DOHH2 (cell line): ENCODE data around the gene PLXNB1.

Source experiments
- H3F3A ChIP-seq: fragments of 200-600 bp; sonication (generic), shearing (Covaris generic); 2 replicates; pipeline ENCODE4 v1.6.0; 2016; ENCODE audit warnings: antibody characterized with exemption, mild to moderate bottlenecking; ENCODE audit not compliant: control insufficient read depth, insufficient read depth
- H3K27ac ChIP-seq: fragments of 200-600 bp; sonication (generic); 2 replicates; pipeline ENCODE4 v1.5.1; 2014; ENCODE audit warnings: low read depth, mild to moderate bottlenecking, low read length, moderate library complexity
- H3K27me3 ChIP-seq: fragments of 200-600 bp; sonication (generic); 2 replicates; pipeline ENCODE4 v1.6.1; 2014; ENCODE audit warnings: mild to moderate bottlenecking, low read length, mixed read lengths; ENCODE audit not compliant: control insufficient read depth
- H3K36me3 ChIP-seq: fragments of 200-600 bp; sonication (generic); 2 replicates; pipeline ENCODE4 v1.6.1; 2014; ENCODE audit warnings: mild to moderate bottlenecking, low read length, moderate library complexity, mixed read lengths; ENCODE audit not compliant: control insufficient read depth
- H3K4me1 ChIP-seq: fragments of 200-600 bp; sonication (generic); 2 replicates; pipeline ENCODE4 v1.6.1; 2014; ENCODE audit warnings: mild to moderate bottlenecking, low read length, mixed read lengths; ENCODE audit not compliant: control insufficient read depth
- H3K4me2 ChIP-seq: fragments of 200-600 bp; sonication (generic); 2 replicates; pipeline ENCODE4 v1.6.0; 2014; ENCODE audit warnings: mild to moderate bottlenecking, low read length, moderate library complexity
- H3K4me3 ChIP-seq: fragments of 200-600 bp; sonication (generic); 2 replicates; pipeline ENCODE4 v1.5.1; 2014; ENCODE audit warnings: mild to moderate bottlenecking, low read length, mixed read lengths
- H3K79me2 ChIP-seq: fragments of 200-600 bp; sonication (generic); 2 replicates; pipeline ENCODE4 v1.6.1; 2014; ENCODE audit warnings: mild to moderate bottlenecking, low read length, mixed read lengths; ENCODE audit not compliant: control insufficient read depth
- H3K9me2 ChIP-seq: fragments of 200-600 bp; sonication (generic); replicated peaks from 2 replicates; pipeline ENCODE4 v1.6.1; 2014; ENCODE audit warnings: mild to moderate bottlenecking, low read length, mixed read lengths; ENCODE audit not compliant: control insufficient read depth
- H3K9me3 ChIP-seq: fragments of 200-600 bp; sonication (generic); 2 replicates; pipeline ENCODE4 v1.6.1; 2014; ENCODE audit warnings: antibody characterized with exemption, low read length, mixed read lengths; ENCODE audit not compliant: control insufficient read depth, insufficient read depth
- H4K20me1 ChIP-seq: fragments of 200-600 bp; sonication (generic); 2 replicates; pipeline ENCODE4 v1.6.0; 2014; ENCODE audit warnings: low read depth, mild to moderate bottlenecking, antibody characterized with exemption, low read length, moderate library complexity; ENCODE audit not compliant: control insufficient read depth, insufficient read depth
- EZH2phosphoT487 ChIP-seq: fragments of 200-600 bp; sonication (generic); IDR thresholded peaks from 2 replicates; pipeline ENCODE4 v1.6.1; 2017; ENCODE audit warnings: borderline replicate concordance, mild to moderate bottlenecking, antibody characterized with exemption, low read length, moderate library complexity, mixed read lengths
- TF ChIP-seq, protein P1 (sequence below): fragments of 200-600 bp; sonication (generic); IDR thresholded peaks from one replicate; pipeline ENCODE4 v1.5.1; 2014; ENCODE audit warnings: antibody characterized with exemption, mild to moderate bottlenecking, low read depth, low read length; ENCODE audit not compliant: poor library complexity, severe bottlenecking

PLXNB1 gene

DNA sequence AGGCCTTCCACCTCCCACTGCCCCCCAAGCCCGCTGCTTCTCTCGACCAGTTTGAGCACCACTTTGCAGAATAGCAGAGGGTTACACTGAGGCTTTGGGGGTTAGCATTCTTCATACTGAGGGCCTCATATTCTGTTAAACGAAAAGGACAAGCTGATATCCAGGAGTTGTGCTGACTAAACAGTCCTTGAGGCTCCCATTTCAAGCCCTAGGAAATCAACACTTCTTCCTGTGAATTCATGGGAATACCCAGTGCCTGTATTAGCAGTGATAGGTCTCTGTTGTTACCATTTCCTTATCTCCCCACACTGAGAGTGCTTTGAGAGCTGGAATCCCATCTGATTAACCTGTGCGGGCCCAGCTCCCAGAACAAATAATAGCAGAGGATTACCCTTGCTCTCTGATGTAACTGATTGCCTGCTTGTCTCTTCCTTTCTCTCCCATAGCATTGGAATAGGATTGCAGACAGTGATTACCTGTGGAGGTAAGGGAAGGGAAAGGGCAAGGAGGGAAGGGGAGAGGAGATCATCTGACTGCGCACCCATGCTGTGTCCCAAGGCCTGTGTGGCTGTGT, 56.9 kb downstream of the PLXNB1 start:
- H3K4me2 ChIP-seq: no peak overlapping the region
- TF ChIP-seq, protein P1, sequence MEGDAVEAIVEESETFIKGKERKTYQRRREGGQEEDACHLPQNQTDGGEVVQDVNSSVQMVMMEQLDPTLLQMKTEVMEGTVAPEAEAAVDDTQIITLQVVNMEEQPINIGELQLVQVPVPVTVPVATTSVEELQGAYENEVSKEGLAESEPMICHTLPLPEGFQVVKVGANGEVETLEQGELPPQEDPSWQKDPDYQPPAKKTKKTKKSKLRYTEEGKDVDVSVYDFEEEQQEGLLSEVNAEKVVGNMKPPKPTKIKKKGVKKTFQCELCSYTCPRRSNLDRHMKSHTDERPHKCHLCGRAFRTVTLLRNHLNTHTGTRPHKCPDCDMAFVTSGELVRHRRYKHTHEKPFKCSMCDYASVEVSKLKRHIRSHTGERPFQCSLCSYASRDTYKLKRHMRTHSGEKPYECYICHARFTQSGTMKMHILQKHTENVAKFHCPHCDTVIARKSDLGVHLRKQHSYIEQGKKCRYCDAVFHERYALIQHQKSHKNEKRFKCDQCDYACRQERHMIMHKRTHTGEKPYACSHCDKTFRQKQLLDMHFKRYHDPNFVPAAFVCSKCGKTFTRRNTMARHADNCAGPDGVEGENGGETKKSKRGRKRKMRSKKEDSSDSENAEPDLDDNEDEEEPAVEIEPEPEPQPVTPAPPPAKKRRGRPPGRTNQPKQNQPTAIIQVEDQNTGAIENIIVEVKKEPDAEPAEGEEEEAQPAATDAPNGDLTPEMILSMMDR: no peak
- H3K79me2 ChIP-seq: no peaks in the 10 kb centered on the region

DNA sequence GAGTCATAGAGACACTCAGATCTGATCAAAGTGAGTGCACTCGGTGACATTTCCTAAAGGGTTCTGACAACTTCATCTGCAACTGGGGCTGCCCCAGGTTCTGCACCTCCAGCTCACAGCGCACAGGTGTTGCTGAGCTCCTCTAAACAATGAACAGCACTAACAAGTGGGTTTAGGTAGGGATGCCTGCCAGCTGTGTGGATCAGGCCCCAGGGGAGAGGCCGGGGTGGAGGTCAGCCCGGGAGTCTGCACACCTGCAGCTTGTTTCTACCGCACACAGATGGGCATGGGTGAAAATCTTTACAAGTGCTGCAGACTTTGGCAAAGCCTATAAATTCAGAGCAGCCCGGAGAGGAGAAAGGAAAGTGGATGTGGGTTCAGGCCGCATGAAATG, 57.5 kb downstream of the PLXNB1 start:
- no peaks in the 10 kb centered on the region for H3K9me3 ChIP-seq
- H3K27ac ChIP-seq: no peak overlapping the region
- no peaks in the 10 kb centered on the region for H3F3A ChIP-seq
- H3K4me3 ChIP-seq: no peak overlapping the region
- peaks cover 4% of the 10 kb centered on the region; the same call in 1 of the 2 replicates for H3K4me1 ChIP-seq
- H3K36me3 ChIP-seq: no peaks in the 10 kb centered on the region
- no peak overlapping the region for H3K4me2 ChIP-seq
- H3K9me2 ChIP-seq: no peaks in the 10 kb centered on the region
- TF ChIP-seq, protein P1: no peak
- no peak for TF ChIP-seq EZH2phosphoT487
- no peaks in the 10 kb centered on the region for H4K20me1 ChIP-seq
- H3K79me2 ChIP-seq: no peaks in the 10 kb centered on the region
- H3K27me3 ChIP-seq: peaks cover 3% of the 10 kb centered on the region; the same call in 1 of the 2 replicates

More for the DNA sequence above, 56.9 kb downstream of the PLXNB1 start:
- H3K36me3 ChIP-seq: no peaks in the 10 kb centered on the region
- peaks cover 4% of the 10 kb centered on the region; the same call in 1 of the 2 replicates for H3K4me1 ChIP-seq
- no peak overlapping the region for H3K27ac ChIP-seq
- H3F3A ChIP-seq: no peaks in the 10 kb centered on the region
- H4K20me1 ChIP-seq: no peaks in the 10 kb centered on the region
- H3K9me2 ChIP-seq: no peaks in the 10 kb centered on the region
- no peaks in the 10 kb centered on the region for H3K9me3 ChIP-seq
- H3K4me3 ChIP-seq: no peak overlapping the region
- peaks cover 5% of the 10 kb centered on the region; the same call in 1 of the 2 replicates for H3K27me3 ChIP-seq

DNA sequence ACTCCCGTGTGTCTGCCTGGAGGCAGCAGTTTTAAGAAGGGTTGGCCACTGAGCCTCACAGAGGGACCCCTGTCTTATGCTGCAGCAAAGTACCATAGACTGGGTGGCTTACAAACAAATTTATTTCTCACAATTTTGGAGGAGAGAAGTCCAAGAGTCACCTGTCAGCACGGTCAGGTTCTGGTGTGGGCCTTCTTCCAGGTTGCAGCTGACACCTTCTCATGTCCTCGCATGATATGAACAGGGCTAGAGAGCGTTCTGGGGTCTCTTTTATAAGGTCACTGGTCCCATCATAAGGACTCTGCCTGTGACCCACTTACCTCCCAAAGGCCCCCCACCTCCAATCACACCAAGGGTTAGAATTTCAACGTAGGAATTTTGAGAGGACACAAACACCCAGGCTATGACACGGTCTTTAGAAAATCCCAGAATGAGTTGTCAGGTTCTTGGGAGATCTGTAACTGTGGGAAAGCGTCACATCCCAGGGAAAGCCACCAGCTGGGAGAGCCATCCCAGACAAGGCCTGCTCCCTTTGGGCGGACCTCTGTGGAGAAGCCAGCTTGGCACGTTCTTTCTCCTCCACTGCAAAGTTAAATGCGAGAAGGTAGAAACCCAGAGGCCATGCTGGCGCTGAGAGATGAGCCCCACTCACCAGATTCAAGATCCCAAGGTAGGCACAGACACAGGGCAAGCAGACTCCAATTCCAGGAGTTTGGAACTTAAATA, 58.1 kb downstream of the PLXNB1 start, which contains the start of gene FBXW12:
Gene FBXW12, plus strand, starts transcription at position 569 of the 726 bp plus-strand sequence. CDS start 549 bp downstream, outside the sequence.
- H3K4me3 ChIP-seq: no peak within 1 kb of the TSS
- H3K9me2 ChIP-seq: no peaks in the 10 kb centered on the region
- H3K27me3 ChIP-seq: peaks cover under 1% of the 10 kb centered on the region; the same call in 1 of the 2 replicates
- H3K4me1 ChIP-seq: peaks cover 4% of the 10 kb centered on the region; the same call in 1 of the 2 replicates
- no peak within 1 kb of the TSS for H3K27ac ChIP-seq
- no peak within 1 kb of the TSS for H3K4me2 ChIP-seq
- H3K9me3 ChIP-seq: no peaks in the 10 kb centered on the region
- no peaks in the 10 kb centered on the region for H3F3A ChIP-seq
- no peaks in the 10 kb centered on the region for H3K36me3 ChIP-seq
- TF ChIP-seq EZH2phosphoT487: no peak
- TF ChIP-seq, protein P1: no peak
- no peaks in the 10 kb centered on the region for H3K79me2 ChIP-seq
- no peaks in the 10 kb centered on the region for H4K20me1 ChIP-seq
